Fibroblast of skin of back (primary cell): ENCODE measurements around the gene EXTL2.
A peak's percentile ranks its signal among the peaks of the same experiment; 100 is the strongest.
"Not testable (repeated sequence)": the region's sequence is repeated elsewhere in the genome, so short reads cannot be mapped to it uniquely, and the experiment has no call there.

Experiments used
- DNase-seq: peaks from one replicate; pipeline ENCODE4 v3.0.0-alpha.2; 2013

Gene EXTL2

GRCh38 chr1:100902365-100902764, 7.7 kb upstream of the EXTL2 start:
- DNase-seq, result no peak

GRCh38 chr1:100896481-100896982, 1.9 kb upstream of the EXTL2 start:
- DNase-seq, result peak; percentile 57

- peak; percentile 93 for DNase-seq
Observed at GRCh38 chr1:100895540-100896480, 1.2 kb upstream of the EXTL2 start, which contains the start of gene SLC30A7. TSS of gene SLC30A7 (plus strand) at chr1:100896090. CDS start at chr1:100896263, 173 bp downstream.

DNA sequence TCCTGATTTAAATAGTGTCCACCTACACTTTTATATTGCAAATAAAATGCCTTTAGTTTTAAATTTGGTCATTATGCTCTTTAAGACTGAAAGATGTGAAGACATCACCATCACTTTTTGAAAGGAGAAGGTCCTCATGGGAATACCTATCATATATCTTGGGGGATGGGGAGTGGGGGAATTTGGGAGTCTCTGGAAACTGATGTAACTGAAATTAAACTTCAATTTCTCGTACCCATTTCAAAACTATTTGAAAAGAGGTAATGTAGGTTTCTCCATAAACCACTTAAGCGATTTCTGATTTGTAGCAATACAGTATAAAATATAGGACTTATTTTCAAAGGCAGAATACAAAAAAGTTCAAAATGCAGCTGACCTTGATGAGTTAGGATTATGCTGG, 924 bp downstream of the EXTL2 start:
- DNase-seq, result no peak

DNA sequence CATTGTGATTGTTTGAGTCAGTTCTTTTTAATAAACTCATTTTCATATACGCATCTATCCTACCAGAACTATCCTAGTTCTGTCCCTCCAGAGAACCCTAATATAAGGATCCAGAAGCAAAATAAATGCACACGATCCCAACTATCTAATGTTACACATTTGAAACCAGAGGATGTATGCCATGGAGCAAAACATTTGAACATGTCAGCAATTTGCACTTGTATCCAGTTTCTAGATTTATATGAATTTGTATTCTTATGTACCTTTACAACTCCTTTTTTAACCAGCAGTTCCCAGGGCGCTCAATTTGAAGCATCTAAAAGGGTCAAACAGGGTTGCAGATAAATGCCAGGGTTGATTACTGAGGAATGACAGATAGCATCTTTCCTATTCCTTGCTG, 2.1 kb downstream of the EXTL2 start:
- DNase-seq, result no peak

GRCh38 chr1:100891380-100891779, 3.3 kb downstream of the EXTL2 start:
- no peak for DNase-seq

- not testable (repeated sequence) for DNase-seq
Observed at GRCh38 chr1:100889869-100890482, 4.7 kb downstream of the EXTL2 start.

DNA sequence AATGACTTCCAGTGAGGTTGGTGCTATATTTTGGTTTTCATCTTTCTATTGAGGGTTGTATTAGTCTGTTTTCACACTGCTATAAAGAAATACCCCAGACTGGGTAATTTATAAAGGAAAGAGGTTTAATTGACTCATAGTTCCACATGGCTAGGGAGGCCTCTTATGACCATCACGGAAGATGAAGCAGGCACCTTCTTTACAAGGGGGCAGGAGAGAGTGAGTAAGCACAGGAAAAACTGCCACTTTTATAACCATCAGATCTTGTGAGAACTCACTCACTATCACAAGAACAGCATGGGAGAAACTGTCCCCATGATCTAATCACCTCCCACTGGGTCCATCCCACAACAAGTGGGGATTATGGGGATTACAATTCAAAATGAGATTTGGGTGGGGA, 5.6 kb downstream of the EXTL2 start:
- not testable (repeated sequence) for DNase-seq

DNA sequence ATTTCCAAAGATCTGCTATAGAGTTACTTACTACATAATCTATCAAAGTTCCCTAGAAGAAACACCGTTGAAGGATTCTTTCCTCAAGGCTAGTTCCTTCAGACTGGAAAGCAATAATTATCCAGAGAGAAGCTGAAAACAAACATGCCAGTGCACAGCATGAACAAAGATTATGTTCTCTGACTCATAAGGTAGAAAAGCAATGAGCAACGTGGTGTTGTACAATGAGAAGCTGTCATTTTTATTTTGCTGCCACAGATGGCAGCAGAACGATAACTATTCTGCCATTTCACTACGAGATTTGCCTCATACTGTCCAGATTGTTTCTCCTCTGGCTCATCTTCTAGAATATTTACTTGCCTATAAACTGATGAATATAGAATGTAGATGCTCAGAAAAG, 10.7 kb downstream of the EXTL2 start:
- peak; percentile 73 for DNase-seq

- DNase-seq, result no peak
Observed at GRCh38 chr1:100882698-100883097, 11.9 kb downstream of the EXTL2 start.

GRCh38 chr1:100881687-100882086, 13.0 kb downstream of the EXTL2 start:
- no peak for DNase-seq

GRCh38 chr1:100879422-100879821, 15.2 kb downstream of the EXTL2 start:
- no peak for DNase-seq

DNA sequence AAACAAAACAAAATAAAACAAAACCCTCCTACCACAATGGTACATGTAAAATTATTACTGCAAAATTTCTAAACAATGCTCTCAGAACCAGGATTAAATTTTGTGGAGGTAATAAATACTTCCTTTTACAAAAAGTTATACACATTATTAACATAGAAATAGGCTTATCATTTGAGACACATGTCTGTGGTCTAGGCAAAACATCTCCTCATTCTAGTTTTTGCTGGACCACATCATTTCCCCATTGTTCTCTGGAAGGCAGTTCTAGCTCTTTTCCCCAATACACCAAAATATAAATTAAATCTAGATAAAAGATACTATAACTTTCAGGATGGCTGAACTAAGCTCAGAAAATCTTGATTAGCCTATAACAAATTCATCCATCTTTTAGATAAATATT, 18.4 kb downstream of the EXTL2 start:
- no peak for DNase-seq

- DNase-seq, result no peak
Observed at GRCh38 chr1:100875228-100875627, 19.4 kb downstream of the EXTL2 start.

GRCh38 chr1:100874433-100874832, 20.2 kb downstream of the EXTL2 start:
- no peak for DNase-seq

- no peak for DNase-seq
Observed at GRCh38 chr1:100869996-100870395, 24.6 kb downstream of the EXTL2 start.

- peak; percentile 47 for DNase-seq
Observed at GRCh38 chr1:100868364-100868995, 26.2 kb downstream of the EXTL2 start.

DNA sequence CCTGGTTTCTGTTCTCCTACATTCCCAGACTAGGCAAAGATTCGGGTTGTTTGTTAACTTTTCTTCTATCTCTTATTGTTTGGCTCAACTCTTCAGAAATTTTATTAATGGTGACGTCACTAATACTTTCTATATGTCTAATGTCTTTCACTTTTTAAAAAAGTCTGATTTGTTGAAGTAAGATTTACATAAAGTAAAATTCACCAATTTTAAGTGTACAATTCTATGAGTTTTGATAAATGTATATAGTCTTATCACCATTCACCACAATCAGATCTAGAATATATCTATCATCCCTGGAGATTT, 27.8 kb downstream of the EXTL2 start:
- DNase-seq, result no peak

- peak; percentile 60 for DNase-seq
Observed at GRCh38 chr1:100866041-100866900, 28.4 kb downstream of the EXTL2 start.

- DNase-seq, result peak; percentile 83
Observed at GRCh38 chr1:100862591-100862990, 32.1 kb downstream of the EXTL2 start.

GRCh38 chr1:100861379-100861778, 33.3 kb downstream of the EXTL2 start:
- DNase-seq, result no peak

GRCh38 chr1:100860397-100860991, 34.1 kb downstream of the EXTL2 start:
- peak; percentile 75 for DNase-seq
